Kidney (tissue), 14 donors: Measurements from ENCODE around the gene LCN6. TPM values are rescaled to one million over a fixed set of nuclear protein-coding genes. Genes with fewer than 3 reads are reported as not detected.

Experiments
- DNase-seq, 5 donors: peaks; one replicate each; pipeline ENCODE4 v3.0.0-alpha.2; 2013 to 2020
- FAIRE-seq: peaks from 2 replicates; lab custom pipeline; 2012; peaks lifted over from hg19 to GRCh38; lab: Jason Lieb, UNC
- H3K27ac ChIP-seq, 2 donors: one replicate each; pipeline ENCODE4 v1.7.0; 2013; ENCODE audit warnings: low read depth in 2 of 2, low read length in 2 of 2, inconsistent platforms in 1 of 2
- H3K27me3 ChIP-seq: one replicate; pipeline ENCODE4 v1.7.1; 2013; ENCODE audit warnings: low read length, inconsistent platforms; ENCODE audit not compliant: control insufficient read depth, insufficient read depth
- H3K36me3 ChIP-seq, 3 donors: one replicate each; pipeline versions ENCODE4 v1.7.0 to v1.7.1; 2013; ENCODE audit warnings: low read length in 3 of 3, control low read depth in 1 of 3, inconsistent platforms in 1 of 3; ENCODE audit not compliant: insufficient read depth in 3 of 3, control insufficient read depth in 2 of 3
- H3K4me1 ChIP-seq, 3 donors: one replicate each; pipeline versions ENCODE4 v1.7.0 to v1.7.1; 2013; ENCODE audit warnings: low read length in 3 of 3, inconsistent platforms in 1 of 3, low read depth in 1 of 3; ENCODE audit not compliant: control insufficient read depth in 2 of 3, insufficient read depth in 2 of 3
- H3K4me3 ChIP-seq, 3 donors: one replicate each; pipeline versions ENCODE4 v1.7.0 to v1.8.1; 2013; ENCODE audit warnings: low read length in 3 of 3, control low read depth in 1 of 3, inconsistent platforms in 1 of 3
- H3K9ac ChIP-seq, 3 donors: one replicate each; pipeline versions ENCODE4 v1.7.0 to v1.7.1; 2013; ENCODE audit warnings: low read length in 3 of 3, control low read depth in 1 of 3, inconsistent platforms in 1 of 3
- H3K9me3 ChIP-seq, 3 donors: one replicate each; pipeline versions ENCODE4 v1.7.0 to v1.7.1; 2013; ENCODE audit warnings: low read length in 3 of 3, control low read depth in 1 of 3, inconsistent platforms in 1 of 3; ENCODE audit not compliant: control insufficient read depth in 2 of 3, insufficient read depth in 1 of 3
- intact Hi-C: fragments of 100-400 bp; cut with DNase I; formaldehyde crosslinking; loops from one replicate; pipeline ENCODE4 v1.11.1; 2022
- polyA plus RNA-seq: library from polyadenylated mRNA; stranded (reverse); fragments of 350-450 nt; fragmentation: Illumina TruSeq; extraction: RNeasy Lipid Tissue Mini Kit (QIAGEN cat#74804); gene quantifications from one replicate; pipeline ENCODE4 v1.2.3, GENCODE V29; 2014; ENCODE audit warnings: low read depth, low replicate concordance; ENCODE audit not compliant: insufficient read depth
- total RNA-seq: library from RNA; stranded (reverse); fragmentation: NEBNext Ultra II Directional; extraction: Animal tissue kit (Norgen Biotek cat#: 25700); gene quantifications from one replicate; pipeline ENCODE4 v1.2.1, GENCODE V29; 2021
- TF ChIP-seq, protein P1 (sequence below): IDR thresholded peaks from 3 replicates; pipeline ENCODE4 v1.5.1; 2012; ENCODE audit warnings: mild to moderate bottlenecking, moderate library complexity, borderline replicate concordance; ENCODE audit not compliant: insufficient read depth; ENCODE audit errors: extremely low read depth
- donor health status: control.
- donor health status: control.
- donor health status: control.
- donor health status: control.
- donor health status: control.
- donor health status: DM: yes; HTN: yes; CAD: no.
- donor health status: Normal renal cell carcinoma (clear cell type).

The LCN6 gene
- total and polyA plus RNA-seq, 2 donors from 2014 or later = 16.0 TPM; not detected in 1

- H3K9ac ChIP-seq = no peak overlapping the region
- H3K27me3 ChIP-seq = no peaks in the 10 kb centered on the region
Observed at GRCh38 chr9:136740069-136740468, 8.3 kb downstream of the LCN6 start.

DNA sequence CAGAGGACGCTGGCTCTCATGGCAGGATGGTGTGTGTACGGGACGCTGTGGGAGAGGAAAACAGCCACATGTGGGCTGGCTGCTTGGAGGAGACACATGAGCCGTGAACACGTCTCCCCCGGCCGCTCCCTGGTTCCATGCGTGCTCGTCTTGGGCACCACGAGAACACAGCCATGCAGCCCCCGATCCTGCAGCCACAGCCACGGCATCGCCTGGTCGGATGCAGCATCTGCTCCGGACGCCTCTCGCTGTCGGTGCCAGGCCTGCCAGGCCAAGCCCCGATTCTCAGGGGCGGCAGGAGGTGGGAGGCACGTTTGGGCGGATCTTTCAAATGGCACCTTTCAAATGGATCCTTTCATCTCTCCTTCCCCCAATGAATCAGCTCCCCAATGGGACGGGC, 8.8 kb downstream of the LCN6 start:
- H3K36me3 ChIP-seq = no peaks in the 10 kb centered on the region
- H3K27me3 ChIP-seq = no peaks in the 10 kb centered on the region

More at GRCh38 chr9:136740069-136740468, 8.3 kb downstream of the LCN6 start:
- TF ChIP-seq, protein P1, sequence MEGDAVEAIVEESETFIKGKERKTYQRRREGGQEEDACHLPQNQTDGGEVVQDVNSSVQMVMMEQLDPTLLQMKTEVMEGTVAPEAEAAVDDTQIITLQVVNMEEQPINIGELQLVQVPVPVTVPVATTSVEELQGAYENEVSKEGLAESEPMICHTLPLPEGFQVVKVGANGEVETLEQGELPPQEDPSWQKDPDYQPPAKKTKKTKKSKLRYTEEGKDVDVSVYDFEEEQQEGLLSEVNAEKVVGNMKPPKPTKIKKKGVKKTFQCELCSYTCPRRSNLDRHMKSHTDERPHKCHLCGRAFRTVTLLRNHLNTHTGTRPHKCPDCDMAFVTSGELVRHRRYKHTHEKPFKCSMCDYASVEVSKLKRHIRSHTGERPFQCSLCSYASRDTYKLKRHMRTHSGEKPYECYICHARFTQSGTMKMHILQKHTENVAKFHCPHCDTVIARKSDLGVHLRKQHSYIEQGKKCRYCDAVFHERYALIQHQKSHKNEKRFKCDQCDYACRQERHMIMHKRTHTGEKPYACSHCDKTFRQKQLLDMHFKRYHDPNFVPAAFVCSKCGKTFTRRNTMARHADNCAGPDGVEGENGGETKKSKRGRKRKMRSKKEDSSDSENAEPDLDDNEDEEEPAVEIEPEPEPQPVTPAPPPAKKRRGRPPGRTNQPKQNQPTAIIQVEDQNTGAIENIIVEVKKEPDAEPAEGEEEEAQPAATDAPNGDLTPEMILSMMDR = no peak
- no peak for FAIRE-seq
- H3K4me1 ChIP-seq = peaks cover 0 to 16% (median 4%) of the 10 kb centered on the region in 3 donors
- no peaks in the 10 kb centered on the region for H3K9me3 ChIP-seq
- no peaks in the 10 kb centered on the region for H3K36me3 ChIP-seq
- DNase-seq = no peak
- H3K4me3 ChIP-seq = no peak overlapping the region
- intact Hi-C loops = no loop called here
- no peak overlapping the region for H3K27ac ChIP-seq

DNA sequence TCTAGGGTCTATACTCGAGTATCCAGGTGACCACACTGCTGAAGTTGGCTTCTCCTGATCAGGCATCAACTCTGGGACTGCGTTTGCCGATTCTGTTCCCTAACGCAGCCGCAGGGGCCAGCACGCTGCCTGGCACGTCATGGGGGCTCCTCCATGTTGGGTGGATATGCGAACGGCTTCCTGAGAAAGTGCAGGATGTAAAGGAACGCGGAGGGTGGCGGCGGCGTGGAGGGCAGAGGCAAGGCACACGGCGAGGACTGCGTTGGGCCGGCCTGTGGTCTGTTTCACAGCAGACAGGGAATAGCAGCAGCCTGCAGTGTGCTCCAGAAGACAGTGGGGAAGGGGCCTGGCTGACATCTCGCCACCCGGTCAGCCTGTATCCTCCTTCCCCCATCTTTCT, 9.4 kb downstream of the LCN6 start:
- DNase-seq = no peak
- intact Hi-C loops = no loop called here
- H3K9me3 ChIP-seq = no peaks in the 10 kb centered on the region
- H3K27me3 ChIP-seq = no peaks in the 10 kb centered on the region
- no peaks in the 10 kb centered on the region for H3K36me3 ChIP-seq
- TF ChIP-seq, protein P1 = no peak
- H3K27ac ChIP-seq = no peak overlapping the region
- H3K4me1 ChIP-seq = peaks cover 0 to 16% (median 4%) of the 10 kb centered on the region in 3 donors
- H3K9ac ChIP-seq = no peak overlapping the region
- H3K4me3 ChIP-seq = no peak overlapping the region
- FAIRE-seq = no peak

More for the DNA sequence above, 8.8 kb downstream of the LCN6 start:
- no peak overlapping the region for H3K27ac ChIP-seq
- TF ChIP-seq, protein P1 = no peak
- no peak overlapping the region for H3K4me3 ChIP-seq
- FAIRE-seq (no peak), DNase-seq (no peak)
- H3K4me1 ChIP-seq = peaks cover 0 to 16% (median 4%) of the 10 kb centered on the region in 3 donors
- H3K9ac ChIP-seq = no peak overlapping the region
- intact Hi-C loops = no loop called here
- no peaks in the 10 kb centered on the region for H3K9me3 ChIP-seq
